H9 (cell line): ENCODE measurements around the gene GRIP1. TPM values are rescaled to one million over a fixed set of nuclear protein-coding genes. Genes with fewer than 3 reads are reported as not detected.

Experiments used
- DNase-seq: peaks from one replicate; pipeline ENCODE4 v3.0.0-alpha.2; 2017
- H2AFZ ChIP-seq: one replicate; pipeline ENCODE4 v1.6.1; 2013; ENCODE audit warnings: mild to moderate bottlenecking, low read length, control low read depth, moderate library complexity
- H2AK5ac ChIP-seq: 2 replicates; pipeline ENCODE4 v1.6.1; 2013; ENCODE audit warnings: low read length, control low read depth, mixed read lengths; ENCODE audit not compliant: insufficient read length
- H2BK120ac ChIP-seq: one replicate; pipeline ENCODE4 v1.6.1; 2013; ENCODE audit warnings: low read depth, mild to moderate bottlenecking, low read length, control low read depth, inconsistent platforms; ENCODE audit not compliant: poor library complexity, severe bottlenecking
- H2BK12ac ChIP-seq: 2 replicates; pipeline ENCODE4 v1.6.1; 2013; ENCODE audit warnings: low read length, control low read depth, mixed read lengths, low read depth; ENCODE audit not compliant: insufficient read length
- H2BK15ac ChIP-seq: 2 replicates; pipeline ENCODE4 v1.6.1; 2013; ENCODE audit warnings: low read depth, low read length, control low read depth
- H2BK20ac ChIP-seq: one replicate; pipeline ENCODE4 v1.6.1; 2013; ENCODE audit warnings: low read depth, mild to moderate bottlenecking, low read length, control low read depth, inconsistent platforms; ENCODE audit not compliant: poor library complexity, severe bottlenecking
- H2BK5ac ChIP-seq: 2 replicates; pipeline ENCODE4 v1.6.1; 2013; ENCODE audit warnings: low read length, control low read depth, mixed read lengths; ENCODE audit not compliant: insufficient read length
- H3K14ac ChIP-seq: 2 replicates; pipeline ENCODE4 v1.6.1; 2013; ENCODE audit warnings: low read length, control low read depth; ENCODE audit not compliant: insufficient read depth
- H3K18ac ChIP-seq: 2 replicates; pipeline ENCODE4 v1.6.1; 2013; ENCODE audit warnings: low read depth, mild to moderate bottlenecking, mixed read lengths, low read length, control low read depth; ENCODE audit not compliant: insufficient read length
- H3K23ac ChIP-seq: 2 replicates; pipeline ENCODE4 v1.6.1; 2013; ENCODE audit warnings: low read length, control low read depth, mixed read lengths, low read depth; ENCODE audit not compliant: insufficient read length
- H3K23me2 ChIP-seq: 2 replicates; pipeline ENCODE4 v1.6.1; 2013; ENCODE audit warnings: low read depth, mild to moderate bottlenecking, mixed read lengths, low read length, control low read depth; ENCODE audit not compliant: insufficient read length, poor library complexity, severe bottlenecking
- H3K27ac ChIP-seq: 2 replicates; pipeline ENCODE4 v1.5.1; 2013; ENCODE audit warnings: low read length, control low read depth, mixed read lengths, low read depth; ENCODE audit not compliant: insufficient read length
- H3K27me3 ChIP-seq: 2 replicates; pipeline ENCODE4 v1.6.1; 2013; ENCODE audit warnings: low read length, control low read depth, inconsistent platforms; ENCODE audit not compliant: insufficient read depth
- H3K4ac ChIP-seq: 2 replicates; pipeline ENCODE4 v1.6.1; 2013; ENCODE audit warnings: low read depth, mild to moderate bottlenecking, control low read depth, inconsistent platforms, low read length, moderate library complexity
- H3K4me1 ChIP-seq: 2 replicates; pipeline ENCODE4 v1.6.1; 2013; ENCODE audit warnings: low read length, control low read depth, inconsistent platforms; ENCODE audit not compliant: insufficient read depth
- H3K4me2 ChIP-seq: 2 replicates; pipeline ENCODE4 v1.6.1; 2013; ENCODE audit warnings: low read length, control low read depth, mixed read lengths; ENCODE audit not compliant: insufficient read length, insufficient read depth
- H3K56ac ChIP-seq: 2 replicates; pipeline ENCODE4 v1.6.1; 2013; ENCODE audit warnings: low read depth, mild to moderate bottlenecking, mixed read lengths, low read length, control low read depth; ENCODE audit not compliant: insufficient read length
- H3K79me1 ChIP-seq: 2 replicates; pipeline ENCODE4 v1.6.1; 2013; ENCODE audit warnings: low read depth, mild to moderate bottlenecking, moderate library complexity, low read length, control low read depth, inconsistent platforms; ENCODE audit not compliant: insufficient read depth, poor library complexity, severe bottlenecking
- H3K79me2 ChIP-seq: 2 replicates; pipeline ENCODE4 v1.6.1; 2013; ENCODE audit warnings: low read length, control low read depth, inconsistent platforms; ENCODE audit not compliant: insufficient read depth
- H3K9ac ChIP-seq: 2 replicates; pipeline ENCODE4 v1.6.1; 2013; ENCODE audit warnings: low read length, control low read depth, mixed read lengths; ENCODE audit not compliant: insufficient read length; ENCODE audit errors: extremely low read depth
- H3K9me3 ChIP-seq: one replicate; pipeline ENCODE4 v1.6.1; 2013; ENCODE audit warnings: low read depth, low read length, inconsistent platforms; ENCODE audit not compliant: control insufficient read depth
- H3T11ph ChIP-seq: one replicate; pipeline ENCODE4 v1.6.1; 2013; ENCODE audit warnings: mild to moderate bottlenecking, low read length, control low read depth, inconsistent platforms
- H4K20me1 ChIP-seq: one replicate; pipeline ENCODE4 v1.6.1; 2013; ENCODE audit not compliant: control insufficient read depth, insufficient read length, insufficient read depth
- H4K5ac ChIP-seq: 2 replicates; pipeline ENCODE4 v1.6.1; 2013; ENCODE audit warnings: low read depth, mild to moderate bottlenecking, mixed read lengths, low read length, control low read depth; ENCODE audit not compliant: insufficient read length
- H4K8ac ChIP-seq: replicated peaks from 2 replicates; pipeline ENCODE4 v1.6.1; 2013; ENCODE audit warnings: low read length, control low read depth, mixed read lengths, low read depth; ENCODE audit not compliant: insufficient read length
- H4K91ac ChIP-seq: 2 replicates; pipeline ENCODE4 v1.6.1; 2013; ENCODE audit warnings: low read depth, mild to moderate bottlenecking, moderate library complexity, mixed read lengths, low read length, control low read depth; ENCODE audit not compliant: insufficient read length
- H3K27ac Mint-ChIP-seq, 3 experiments: 2 replicates in 2 of 3; 3 replicates in 1 of 3; pipeline ENCODE4 v1.8.0; 2020 to 2021; ENCODE audit warnings: mixed read lengths in 3 of 3, mild to moderate bottlenecking in 1 of 3, moderate library complexity in 1 of 3
- H3K27me3 Mint-ChIP-seq: 2 replicates; pipeline ENCODE4 v1.8.0; 2021; ENCODE audit warnings: low read depth, mild to moderate bottlenecking, moderate library complexity, mixed read lengths
- H3K36me3 Mint-ChIP-seq, 3 experiments: 2 replicates in 2 of 3; 3 replicates in 1 of 3; pipeline ENCODE4 v1.8.0; 2020 to 2021; ENCODE audit warnings: low read depth in 3 of 3, mixed read lengths in 3 of 3; ENCODE audit not compliant: insufficient read depth in 1 of 3
- H3K4me1 Mint-ChIP-seq, 2 experiments: 2 replicates each; pipeline ENCODE4 v1.8.0; 2020; ENCODE audit warnings: mixed read lengths in 2 of 2
- H3K4me3 Mint-ChIP-seq, 2 experiments: 2 replicates in 1 of 2; 3 replicates in 1 of 2; pipeline ENCODE4 v1.8.0; 2020 to 2021; ENCODE audit warnings: mild to moderate bottlenecking in 2 of 2, mixed read lengths in 2 of 2, moderate library complexity in 1 of 2
- H3K9me3 Mint-ChIP-seq, 2 experiments: 2 replicates in 1 of 2; 3 replicates in 1 of 2; pipeline ENCODE4 v1.8.0; 2020; ENCODE audit warnings: mild to moderate bottlenecking in 2 of 2, mixed read lengths in 2 of 2, moderate library complexity in 1 of 2
- CTCF ChIP-seq: fragments of 200-600 bp; sonication (generic); conservative IDR thresholded peaks from 3 replicates; pipeline ENCODE4 v1.8.0; 2021; ENCODE audit warnings: antibody characterized with exemption, mild to moderate bottlenecking
- WGBS: extraction: QIAGEN DNeasy Blood & Tissue Kit; methylation state at CpG from one replicate; pipeline ENCODE4 v1.1.7; 2013; ENCODE audit warnings: missing lambda C conversion rate, low lambda C conversion rate, mixed read lengths; ENCODE audit not compliant: insufficient read length; ENCODE audit errors: extremely low coverage; 5-methylcytosine and 5-hydroxymethylcytosine counted together
- total RNA-seq: library from RNA; stranded (reverse); gene quantifications from 2 replicates; pipeline ENCODE4 v1.2.1, GENCODE V29; 2021

GRIP1 gene
- total RNA-seq, 1 experiment from 2014 or later = 19.5 TPM

GRCh38 chr12:66531766-66532165 is 147.1 kb downstream of the GRIP1 start:
- no peaks in the 10 kb centered on the region for H3K79me1 ChIP-seq
- no peak overlapping the region for H2BK12ac ChIP-seq
- TF ChIP-seq CTCF = no peak
- peaks cover 7 to 9% of the 10 kb centered on the region in 2 experiments; a peak in 2 of 5 replicates for H3K9me3 Mint-ChIP-seq
- no peak overlapping the region for H2BK120ac ChIP-seq
- H3K79me2 ChIP-seq = no peaks in the 10 kb centered on the region
- H3K4me2 ChIP-seq = no peak overlapping the region
- H3K27ac Mint-ChIP-seq = no peak overlapping the region
- H4K20me1 ChIP-seq = no peaks in the 10 kb centered on the region
- no peaks in the 10 kb centered on the region for H3K27me3 Mint-ChIP-seq
- H3K4me1 ChIP-seq = peaks cover 6% of the 10 kb centered on the region; the same call in 1 of the 2 replicates
- no peak overlapping the region for H2BK5ac ChIP-seq
- peaks cover 7 to 9% of the 10 kb centered on the region in 2 experiments for H3K4me1 Mint-ChIP-seq
- no peak overlapping the region for H3K9ac ChIP-seq
- H3T11ph ChIP-seq = no peak overlapping the region
- no peak overlapping the region for H2AFZ ChIP-seq
- no peak for DNase-seq
- whole genome bisulfite sequencing = no CpG with 5 or more reads among the region's 2 CpGs
- no peak overlapping the region for H2BK15ac ChIP-seq
- no peak overlapping the region for H3K14ac ChIP-seq
- H3K23ac ChIP-seq = no peak overlapping the region
- H3K18ac ChIP-seq = no peak overlapping the region
- no peak overlapping the region for H3K4ac ChIP-seq
- H3K27me3 ChIP-seq = no peaks in the 10 kb centered on the region
- H3K27ac ChIP-seq = no peak overlapping the region
- no peak overlapping the region for H4K8ac ChIP-seq
- H3K9me3 ChIP-seq = no peaks in the 10 kb centered on the region
- no peak overlapping the region for H4K91ac ChIP-seq
- H3K36me3 Mint-ChIP-seq = peaks cover 15 to 21% (median 15%) of the 10 kb centered on the region in 3 experiments; a peak in 6 of 7 replicates
- no peak overlapping the region for H2BK20ac ChIP-seq
- H3K4me3 Mint-ChIP-seq = no peak overlapping the region
- no peak overlapping the region for H4K5ac ChIP-seq
- no peak overlapping the region for H3K56ac ChIP-seq
- no peak overlapping the region for H2AK5ac ChIP-seq
- no peaks in the 10 kb centered on the region for H3K23me2 ChIP-seq
